ENCODE measurements around the gene TMEM94. TPM values are rescaled to one million over a fixed set of nuclear protein-coding genes. Genes with fewer than 3 reads are reported as not detected.
"Not testable (repeated sequence)": the region's sequence is repeated elsewhere in the genome, so short reads cannot be mapped to it uniquely, and the experiment has no call there.

TMEM94 gene
- polyA plus RNA-seq (ENCODE audit: insufficient read length in 10 of 10) = 10 to 100 TPM; 34.5 to 65.8 (median 49.3) TPM
- long read RNA-seq, donor 1, partial matches to known transcripts = 21 of 21 reads
- long read RNA-seq, donor 1, other reads (novel, unspliced or antisense) = 0 of 21 reads
- long read RNA-seq, donor 2 = 0 reads
- long read RNA-seq, donor 3 = 0 reads
- long read RNA-seq, donor 4 = 0 reads
- long read RNA-seq, donor 5, partial matches to known transcripts = 10 of 11 reads
- long read RNA-seq, donor 5, other reads (novel, unspliced or antisense) = 0 of 11 reads
- long read RNA-seq, donor 6, partial matches to known transcripts = 5 of 5 reads
- long read RNA-seq, donor 6, other reads (novel, unspliced or antisense) = 0 of 5 reads
- long read RNA-seq, donor 7, partial matches to known transcripts = 0 of 1 reads
- long read RNA-seq, donor 7, other reads (novel, unspliced or antisense) = 0 of 1 reads
- long read RNA-seq, donor 8, partial matches to known transcripts = 6 of 6 reads
- long read RNA-seq, donor 8, other reads (novel, unspliced or antisense) = 0 of 6 reads
- long read RNA-seq, donor 9 = 0 reads

DNA sequence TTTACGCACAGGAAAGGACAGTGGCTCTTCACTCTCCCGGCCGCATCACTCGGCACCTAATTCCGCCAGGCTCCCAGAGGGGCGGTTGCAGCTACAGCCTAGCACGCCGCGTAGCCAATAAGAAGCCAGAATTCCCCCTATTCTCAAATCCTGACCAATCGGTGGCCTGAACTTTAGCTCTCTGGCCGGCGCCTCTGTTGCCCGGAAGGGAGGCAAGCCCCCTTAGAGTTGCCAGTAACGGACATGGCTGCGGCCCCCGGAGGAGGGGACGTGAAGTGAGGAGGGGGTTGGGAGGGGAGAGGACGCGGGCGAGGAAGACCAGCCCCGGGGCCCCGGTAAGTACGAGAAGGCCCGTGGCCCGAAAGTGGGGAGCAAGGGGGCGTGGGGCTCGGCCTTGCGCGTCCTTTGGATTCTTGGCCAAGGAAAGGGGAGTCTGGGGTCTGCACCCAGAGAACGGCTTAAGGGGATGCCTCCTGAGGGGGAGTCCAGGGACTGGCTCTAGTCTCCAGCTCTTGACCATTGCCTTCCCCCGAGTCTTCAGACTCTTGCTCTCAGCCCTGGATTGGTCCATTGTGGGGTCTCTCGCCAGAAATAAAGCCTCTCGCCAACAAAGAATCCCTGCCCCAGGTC is at the start of gene TMEM94:
Gene TMEM94, plus strand, starts transcription at position 219 of the 630 bp plus-strand sequence. CDS start 15,271 bp downstream, outside the sequence.
- DNase-seq = peak; percentile 97 to 99 (median 99)

DNA sequence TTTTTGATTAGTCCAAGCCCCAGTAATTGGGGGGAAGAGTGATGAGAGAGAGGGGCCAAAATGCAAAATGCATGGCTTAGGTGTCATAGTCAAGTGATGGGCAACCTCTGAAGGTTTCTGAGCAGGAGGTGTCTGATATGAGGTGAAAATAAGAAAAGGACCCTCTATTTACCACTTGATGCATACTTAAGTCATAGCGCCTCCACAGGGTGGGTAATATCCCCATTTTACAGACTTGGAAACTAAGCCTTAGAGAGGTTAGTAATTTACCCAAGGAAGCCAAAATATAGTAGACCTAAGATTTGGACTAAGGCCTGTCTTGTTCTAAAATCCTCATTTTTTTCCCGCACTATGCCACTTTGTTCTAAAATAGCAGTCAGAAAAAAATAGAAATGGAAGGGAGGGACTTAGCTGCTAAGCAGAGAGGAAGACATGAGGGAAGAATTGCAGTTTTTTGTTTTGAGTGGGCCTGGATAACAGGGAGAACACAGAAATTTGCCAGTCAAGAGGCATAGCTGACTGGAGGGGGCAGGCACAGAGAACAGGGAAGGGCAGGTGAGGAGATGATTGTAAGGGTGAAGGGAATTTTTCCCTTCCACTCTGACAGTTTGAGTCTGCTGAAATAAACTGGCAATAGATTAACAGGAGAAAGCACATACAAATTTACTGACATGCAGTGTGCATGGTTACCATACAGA is 48.6 kb upstream of the TMEM94 start:
- DNase-seq = no peak

DNA sequence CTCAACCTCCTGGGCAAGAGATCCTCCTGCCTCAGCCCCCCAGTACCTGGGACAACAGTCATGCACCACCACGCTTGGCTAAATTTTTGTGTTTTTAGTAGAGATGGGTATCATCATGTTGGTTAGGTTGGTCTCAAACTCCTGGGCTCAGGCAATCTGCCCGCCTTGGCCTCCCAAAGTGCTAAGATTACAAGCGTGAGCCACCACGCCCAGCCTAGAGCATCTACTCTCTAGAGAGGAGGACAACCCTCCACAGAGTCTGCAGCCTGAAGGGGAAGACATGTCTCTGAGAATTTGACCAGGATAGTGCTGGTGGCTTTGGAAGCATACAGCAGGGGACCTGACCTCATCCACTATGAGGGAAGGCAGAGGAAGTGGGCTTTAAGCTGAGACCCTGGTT is 46.3 kb upstream of the TMEM94 start:
- DNase-seq = no peak

GRCh38 chr17:75411328-75412067 is 44.9 kb upstream of the TMEM94 start:
- no peak for DNase-seq

DNA sequence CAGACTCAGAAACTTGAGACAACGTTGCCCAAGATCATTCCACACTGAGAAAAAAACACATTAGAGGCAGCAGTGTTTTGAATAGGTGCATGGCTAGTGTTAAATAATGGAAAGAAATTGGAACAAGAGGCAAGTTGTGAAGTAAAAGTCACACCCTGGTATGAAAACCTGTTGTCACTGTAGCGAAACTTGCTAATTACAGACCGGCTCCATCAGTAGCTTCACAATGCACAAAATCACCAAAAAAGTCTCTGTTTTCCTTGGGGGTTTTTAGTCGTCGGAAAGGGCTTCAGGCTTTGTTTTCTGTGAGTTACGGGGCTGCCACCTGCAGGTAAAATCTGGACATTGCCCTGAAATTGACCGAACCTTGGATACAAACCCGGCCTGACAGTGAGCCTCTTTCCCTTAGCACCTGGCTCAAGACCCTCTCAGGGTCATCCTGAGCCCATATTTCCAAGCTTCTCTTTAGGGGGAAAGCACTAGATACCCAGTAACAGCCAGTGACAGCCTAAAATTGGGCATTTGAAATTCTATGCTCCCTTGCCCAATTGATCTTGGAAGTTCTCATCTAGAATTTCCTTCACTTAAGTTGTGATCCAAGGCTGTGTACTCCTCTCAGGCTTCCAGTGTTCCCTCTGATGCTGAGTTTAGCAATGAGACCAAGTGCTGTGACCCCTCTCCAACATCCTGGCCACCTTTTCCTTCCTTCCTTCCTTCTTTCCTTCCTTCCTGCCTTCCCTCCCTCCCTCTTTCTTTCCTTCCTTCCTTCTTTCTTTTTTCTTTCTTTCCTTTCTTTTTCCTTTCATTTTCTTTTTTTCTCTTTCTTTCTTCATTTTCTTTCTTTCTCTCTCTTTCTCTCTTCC is 43.7 kb upstream of the TMEM94 start:
- peak; percentile 61 to 84 (median 64) for DNase-seq

- no peak for DNase-seq
These were observed 41.9 kb upstream of the TMEM94 start for GRCh38 chr17:75414488-75414887.

DNA sequence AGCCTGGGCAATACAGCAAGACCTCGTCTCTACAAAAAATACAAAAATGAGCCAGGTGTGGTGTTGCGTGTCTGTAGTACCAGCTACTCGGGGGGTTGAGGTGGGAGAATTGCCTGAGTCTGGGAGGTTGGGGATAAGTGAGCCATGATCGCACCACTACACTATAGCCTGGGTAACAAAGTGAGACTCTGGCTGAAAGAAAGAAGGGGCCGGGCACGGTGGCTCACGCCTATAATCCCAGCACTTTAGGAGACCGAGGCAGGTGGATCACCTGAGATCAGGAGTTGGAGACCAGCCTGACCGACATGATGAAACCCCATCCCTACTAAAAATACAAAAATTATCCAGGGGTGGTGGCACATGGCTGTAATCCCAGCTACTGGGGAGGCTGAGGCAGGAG is 40.4 kb upstream of the TMEM94 start:
- no peak for DNase-seq

- no peak for DNase-seq
These were observed 39.3 kb upstream of the TMEM94 start for GRCh38 chr17:75417054-75417580.

DNA sequence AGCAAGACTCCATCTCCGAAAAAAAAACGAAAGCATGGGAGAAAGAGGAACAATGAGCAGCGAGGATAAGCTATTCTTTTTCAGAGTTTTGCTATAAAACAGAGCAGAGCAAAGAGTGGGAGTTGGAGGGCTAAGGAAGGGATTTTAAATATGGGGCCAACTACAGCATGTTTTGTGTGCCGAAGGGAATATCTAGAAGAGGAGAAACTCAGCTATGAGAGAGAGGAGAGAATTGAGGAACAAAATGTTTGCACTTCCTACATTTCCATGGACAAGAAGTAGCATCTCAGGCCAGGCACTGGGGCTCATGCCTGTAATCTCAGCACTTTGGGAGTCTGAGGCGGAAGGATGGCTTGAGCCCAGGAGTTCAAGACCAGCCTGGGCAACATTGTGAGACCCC is 37.9 kb upstream of the TMEM94 start:
- DNase-seq = no peak

GRCh38 chr17:75428543-75429469 is 27.6 kb upstream of the TMEM94 start:
- DNase-seq = peak; percentile 73 to 87 (median 83)

DNA sequence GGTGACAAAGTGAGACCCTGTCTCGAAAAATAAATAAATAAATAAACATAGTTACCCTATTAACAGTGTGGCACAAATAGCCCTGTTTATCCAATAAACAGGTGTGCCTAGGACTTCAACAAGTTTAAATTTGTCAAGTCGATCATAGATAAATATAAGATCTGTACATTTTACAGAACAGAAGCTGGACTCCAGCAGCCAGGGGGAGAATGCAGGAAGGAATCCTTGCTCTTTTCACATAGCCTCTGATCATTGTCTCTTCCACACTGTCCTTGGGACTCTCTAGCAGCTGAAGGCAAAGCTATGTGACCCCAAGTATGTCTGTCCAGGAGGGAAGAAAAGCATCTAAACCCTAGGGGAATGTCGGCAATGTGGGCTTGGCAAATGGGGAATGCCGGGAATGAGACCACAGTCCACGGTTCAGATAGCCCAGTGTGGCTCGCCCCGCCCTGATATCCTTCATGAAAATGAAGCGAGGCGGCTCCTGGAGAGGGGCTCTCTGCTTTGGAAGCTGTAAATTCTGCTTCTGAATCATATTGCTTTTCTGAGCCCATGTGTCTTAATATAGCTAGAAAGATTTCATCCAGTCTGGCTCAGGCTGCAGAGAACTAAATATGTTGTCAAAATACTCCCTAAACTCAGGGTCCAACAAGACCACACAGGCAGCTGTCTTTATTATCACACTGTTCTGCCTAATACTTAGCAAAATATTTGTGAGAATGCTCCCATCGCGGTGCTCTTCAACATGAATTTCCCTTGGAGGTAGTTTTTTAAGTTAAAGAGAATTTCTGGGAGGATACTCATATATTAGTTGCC is 26.1 kb upstream of the TMEM94 start:
- DNase-seq = peak; percentile 53 to 74 (median 57)

DNA sequence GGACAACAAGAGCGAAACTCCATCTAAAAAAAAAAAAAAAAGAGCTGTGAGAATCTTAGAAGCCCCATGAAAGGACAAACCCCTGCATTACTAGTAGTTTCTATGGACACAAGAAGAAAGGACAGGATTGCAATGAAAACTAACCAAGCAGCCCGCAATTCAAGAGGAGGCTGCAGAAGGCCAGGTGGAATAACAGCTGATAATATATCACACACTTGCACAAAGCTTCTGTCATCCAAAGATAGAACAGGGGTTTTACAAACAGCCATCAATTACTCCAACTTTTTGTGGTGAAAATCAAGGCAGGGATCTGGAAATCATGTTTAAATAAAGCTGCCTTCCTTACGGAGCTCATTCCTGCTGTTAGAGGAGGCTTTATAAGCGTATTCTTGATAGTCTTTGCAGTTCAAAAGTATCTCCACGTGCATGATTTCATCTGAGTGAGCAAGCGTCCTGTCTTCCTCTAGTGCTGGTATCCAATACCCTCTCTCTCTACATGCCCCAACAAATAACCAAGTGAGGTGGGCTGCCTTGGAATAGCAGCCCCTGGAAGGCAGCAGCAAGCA is 23.1 kb upstream of the TMEM94 start:
- no peak for DNase-seq

- DNase-seq = not testable (repeated sequence)
These were observed 22.0 kb upstream of the TMEM94 start for GRCh38 chr17:75434433-75434832.

GRCh38 chr17:75437404-75437803 is 19.0 kb upstream of the TMEM94 start:
- not testable (repeated sequence) for DNase-seq

DNA sequence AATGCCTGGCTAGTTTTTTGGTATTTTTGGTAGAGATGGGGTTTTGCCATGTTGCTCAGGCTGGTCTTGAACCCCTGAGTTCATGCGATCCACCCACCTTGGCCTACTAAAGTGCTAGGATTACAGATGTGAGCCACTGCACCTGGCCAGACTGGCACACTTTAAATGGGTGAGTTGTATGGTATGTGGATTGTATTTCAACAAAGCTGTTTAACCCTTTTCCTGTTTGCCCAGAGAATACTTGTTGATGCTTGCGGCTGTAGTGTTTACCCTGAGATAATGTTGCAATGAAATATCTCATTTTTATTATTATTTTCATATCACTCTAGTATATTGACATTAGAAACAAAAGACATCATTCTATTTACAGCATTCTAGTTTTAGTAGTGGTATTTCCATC is 17.1 kb upstream of the TMEM94 start:
- DNase-seq = no peak

DNA sequence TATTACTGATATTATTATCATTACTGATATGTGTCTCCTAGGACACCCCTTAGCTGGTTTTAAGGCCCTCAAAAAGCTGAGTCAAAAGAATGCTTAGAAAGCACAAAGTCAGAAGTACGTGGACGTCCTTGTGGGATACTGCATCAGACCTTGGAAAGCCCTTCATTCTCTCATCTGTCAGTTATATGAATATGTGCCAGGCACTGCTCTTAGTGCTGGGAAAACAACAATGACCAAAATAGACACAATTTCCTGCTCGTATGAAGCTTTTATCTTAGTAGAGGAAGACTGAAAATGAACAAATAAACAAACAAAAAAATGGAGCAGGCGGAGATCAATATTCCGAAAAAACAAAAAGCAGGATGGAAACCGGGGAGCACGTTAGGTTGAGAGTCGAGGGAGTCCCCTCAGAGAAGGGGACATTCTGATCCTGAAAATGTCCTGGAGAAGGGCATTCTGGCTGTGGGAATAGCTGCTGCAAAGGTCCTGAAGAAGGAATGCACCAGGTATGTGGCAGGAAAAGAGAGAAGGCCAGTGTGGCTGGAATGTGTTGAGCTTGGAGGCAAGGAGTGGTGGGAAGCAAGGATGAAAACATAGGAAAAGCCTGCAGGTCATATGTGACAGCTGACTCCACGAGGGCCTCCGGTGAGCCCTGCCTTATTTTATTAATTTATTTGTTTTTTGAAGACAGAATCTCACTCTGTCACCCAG is 15.5 kb upstream of the TMEM94 start:
- DNase-seq = peak in 2 of 3 donors; percentile 71 to 77
